ENCODE results near the gene MYO1A.
A peak's percentile ranks its signal among the peaks of the same experiment; 100 is the strongest.
"Not testable (repeated sequence)": the region's sequence is repeated elsewhere in the genome, so short reads cannot be mapped to it uniquely, and the experiment has no call there.

MYO1A gene

GRCh38 chr12:57087691-57088353 is 37.9 kb upstream of the MYO1A start:
- peak; percentile 89 for DNase-seq (ENCODE audit: low read depth, low spot score)

- peak; percentile 54 for DNase-seq (ENCODE audit: low read depth, low spot score)
Observed at GRCh38 chr12:57087010-57087690, 37.2 kb upstream of the MYO1A start.

GRCh38 chr12:57086493-57087009 is 36.6 kb upstream of the MYO1A start:
- DNase-seq (ENCODE audit: low read depth, low spot score) = peak; percentile 79

GRCh38 chr12:57085999-57086492 is 36.1 kb upstream of the MYO1A start:
- no peak for DNase-seq (ENCODE audit: low read depth, low spot score)

GRCh38 chr12:57080855-57081254 is 30.9 kb upstream of the MYO1A start:
- DNase-seq (ENCODE audit: low read depth, low spot score) = no peak

- DNase-seq (ENCODE audit: low read depth, low spot score) = no peak
Observed at GRCh38 chr12:57079821-57080220, 29.9 kb upstream of the MYO1A start.

GRCh38 chr12:57078519-57079404 is 28.8 kb upstream of the MYO1A start, which contains the start of gene NEMP1:
Gene NEMP1, minus strand, starts transcription at chr12:57078791. Its CDS starts 46 bp downstream, at chr12:57078745.
- DNase-seq (ENCODE audit: low read depth, low spot score) = peak; percentile 100

- not testable (repeated sequence) for DNase-seq (ENCODE audit: low read depth, low spot score)
Observed at GRCh38 chr12:57073566-57074450, 23.9 kb upstream of the MYO1A start.

- no peak for DNase-seq (ENCODE audit: low read depth, low spot score)
Observed at GRCh38 chr12:57072661-57073060, 22.7 kb upstream of the MYO1A start.

GRCh38 chr12:57069523-57069922 is 19.6 kb upstream of the MYO1A start:
- peak; percentile 70 for DNase-seq (ENCODE audit: low read depth, low spot score)

- DNase-seq (ENCODE audit: low read depth, low spot score) = no peak
Observed at GRCh38 chr12:57066245-57066644, 16.3 kb upstream of the MYO1A start.

- no peak for DNase-seq (ENCODE audit: low read depth, low spot score)
Observed at GRCh38 chr12:57063991-57064685, 14.2 kb upstream of the MYO1A start.

- DNase-seq (ENCODE audit: low read depth, low spot score) = no peak
Observed at GRCh38 chr12:57058454-57058853, 8.5 kb upstream of the MYO1A start.

- DNase-seq (ENCODE audit: low read depth, low spot score) = no peak
Observed at GRCh38 chr12:57057067-57057751, 7.3 kb upstream of the MYO1A start.

- DNase-seq (ENCODE audit: low read depth, low spot score) = no peak
Observed at GRCh38 chr12:57055824-57056223, 5.9 kb upstream of the MYO1A start.

GRCh38 chr12:57053901-57054300 is 4.0 kb upstream of the MYO1A start:
- DNase-seq (ENCODE audit: low read depth, low spot score) = not testable (repeated sequence)

- DNase-seq (ENCODE audit: low read depth, low spot score) = not testable (repeated sequence)
Observed at GRCh38 chr12:57053146-57053545, 3.2 kb upstream of the MYO1A start.

GRCh38 chr12:57051011-57051410 is 1.1 kb upstream of the MYO1A start:
- DNase-seq (ENCODE audit: low read depth, low spot score) = no peak

- DNase-seq (ENCODE audit: low read depth, low spot score) = no peak
Observed at GRCh38 chr12:57049119-57049446, 846 bp downstream of the MYO1A start.
